Naive thymus-derived CD8-positive, alpha-beta T cell (primary cell): ENCODE data around the gene MAML2. TPM values are rescaled to one million over a fixed set of nuclear protein-coding genes. Genes with fewer than 3 reads are reported as not detected.

Experiments used
- ATAC-seq, 2 donors: fragments of 150-1000 bp; cut with Tn5 transposase in 1 of 2; sonication (Bioruptor Pico), chemical (Tn5 transposase) in 1 of 2; 1 replicate in 1 of 2; 2 replicates in 1 of 2; pipeline ENCODE4 v1.10.0; 2021; ENCODE audit warnings: mild to moderate bottlenecking in 2 of 2, moderate library complexity in 2 of 2
- POLR2A ChIA-PET: fragments of 350-600 bp; sonication (Branson Sonifier 250); formaldehyde crosslinking; loops from one replicate; lab custom pipeline; 2021; ENCODE audit warnings: antibody characterized with exemption; lab: Charles Lee
- DNase-seq, 10 donors: peaks; one replicate each; pipeline versions ENCODE4 v3.0.0 to v3.0.0-alpha.2; 2020 to 2022
- H3K27ac Mint-ChIP-seq, 10 donors: one replicate each; pipeline ENCODE4 v1.8.0; 2020 to 2022; ENCODE audit warnings: mild to moderate bottlenecking in 10 of 10, mixed read lengths in 10 of 10, moderate library complexity in 4 of 10, inconsistent platforms in 1 of 10
- H3K27me3 Mint-ChIP-seq, 5 donors: one replicate each; pipeline ENCODE4 v1.8.0; 2021 to 2022; ENCODE audit warnings: mixed read lengths in 5 of 5
- H3K36me3 Mint-ChIP-seq, 3 donors: one replicate each; pipeline ENCODE4 v1.8.0; 2020 to 2022; ENCODE audit warnings: mixed read lengths in 3 of 3, mild to moderate bottlenecking in 2 of 3, inconsistent platforms in 1 of 3
- H3K4me1 Mint-ChIP-seq, 4 donors: one replicate each; pipeline ENCODE4 v1.8.0; 2021 to 2022; ENCODE audit warnings: mixed read lengths in 4 of 4
- H3K4me3 Mint-ChIP-seq, 10 donors: one replicate each; pipeline ENCODE4 v1.8.0; 2020 to 2022; ENCODE audit warnings: mild to moderate bottlenecking in 10 of 10, mixed read lengths in 10 of 10, moderate library complexity in 6 of 10, inconsistent platforms in 1 of 10
- H3K9me3 Mint-ChIP-seq, 9 donors: one replicate each; pipeline ENCODE4 v1.8.0; 2020 to 2022; ENCODE audit warnings: mixed read lengths in 9 of 9, mild to moderate bottlenecking in 3 of 9, inconsistent platforms in 1 of 9, moderate library complexity in 1 of 9
- polyA plus RNA-seq, 3 donors: library from polyadenylated mRNA; unstranded; fragments of 300-500 nt; fragmentation: Illumina TruSeq; gene quantifications; one replicate each; pipeline ENCODE4 v1.2.3, GENCODE V29; 2021
- total RNA-seq, 8 experiments: library from RNA in 2 of 8; stranded (reverse) in 2 of 8; gene quantifications; one replicate each; pipeline ENCODE4 v1.2.3 and lab custom pipeline; 2021 to 2026

MAML2 gene
- total and polyA plus RNA-seq, 5 experiments from 2014 or later, result 6.6 to 68.5 (median 33.0) TPM

GRCh38 chr11:96098511-96099241, 244.3 kb downstream of the MAML2 start:
- H3K27ac Mint-ChIP-seq, result peak overlapping the region in 9 of 10 donors; percentile 39 to 91 (median 67)
- POLR2A ChIA-PET, result interaction anchor here (0.6 kb wide), 1 partner anchor 64 kb away, joined by 6 read pairs; no protein-coding TSS in a partner anchor
- DNase-seq, result no peak
- H3K36me3 Mint-ChIP-seq, result peaks cover 0 to 33% (median 7%) of the 10 kb centered on the region in 3 donors
- H3K9me3 Mint-ChIP-seq, result no peaks in the 10 kb centered on the region
- peak overlapping the region in 1 of 10 donors; percentile 37 for H3K4me3 Mint-ChIP-seq
- no peaks in the 10 kb centered on the region for H3K27me3 Mint-ChIP-seq
- no peak for ATAC-seq
- H3K4me1 Mint-ChIP-seq, result peaks cover 32 to 82% (median 60%) of the 10 kb centered on the region in 4 donors

- DNase-seq (no peak), ATAC-seq (no peak)
- Mint-ChIP-seq H3K9me3 (no peaks in the 10 kb centered on the region), H3K4me1 (peaks cover 30 to 83% (median 62%) of the 10 kb centered on the region in 4 donors), H3K27ac (peak overlapping the region; percentile 1 to 85 (median 60)), H3K4me3 (no peak overlapping the region), H3K36me3 (peaks cover 0 to 40% (median 5%) of the 10 kb centered on the region in 3 donors), H3K27me3 (no peaks in the 10 kb centered on the region)
- POLR2A ChIA-PET, result no interaction called here
Observed at GRCh38 chr11:96097844-96098421, 245.1 kb downstream of the MAML2 start.

- DNase-seq (no peak), ATAC-seq (no peak)
- Mint-ChIP-seq H3K27me3 (no peaks in the 10 kb centered on the region), H3K4me1 (peaks cover 37 to 87% (median 75%) of the 10 kb centered on the region in 4 donors), H3K9me3 (no peaks in the 10 kb centered on the region), H3K4me3 (peak overlapping the region in 1 of 10 donors; percentile 12), H3K27ac (peak overlapping the region; percentile 35 to 94 (median 74)), H3K36me3 (peaks cover 4 to 51% (median 8%) of the 10 kb centered on the region in 3 donors)
- POLR2A ChIA-PET, result interaction anchor here (0.9 kb wide), 1 partner anchor 9 kb away, joined by 3 read pairs; no protein-coding TSS in a partner anchor
Observed at GRCh38 chr11:96096360-96096759, 246.6 kb downstream of the MAML2 start.

- no peak for DNase-seq
- H3K27ac Mint-ChIP-seq, result peak overlapping the region in 9 of 10 donors; percentile 15 to 94 (median 73)
- no peak overlapping the region for H3K4me3 Mint-ChIP-seq
- POLR2A ChIA-PET, result no interaction called here
- no peaks in the 10 kb centered on the region for H3K27me3 Mint-ChIP-seq
- H3K9me3 Mint-ChIP-seq, result no peaks in the 10 kb centered on the region
- H3K4me1 Mint-ChIP-seq, result peaks cover 40 to 87% (median 78%) of the 10 kb centered on the region in 4 donors
- H3K36me3 Mint-ChIP-seq, result peaks cover 4 to 51% (median 5%) of the 10 kb centered on the region in 3 donors
- no peak for ATAC-seq
Observed at GRCh38 chr11:96095884-96096303, 247.1 kb downstream of the MAML2 start.

- peaks cover 42 to 87% (median 80%) of the 10 kb centered on the region in 4 donors for H3K4me1 Mint-ChIP-seq
- POLR2A ChIA-PET, result interaction anchor here (1.7 kb wide), 1 partner anchor 13 kb away, joined by 6 read pairs; no protein-coding TSS in a partner anchor
- no peak for ATAC-seq
Observed at GRCh38 chr11:96094156-96094555, 248.8 kb downstream of the MAML2 start.

GRCh38 chr11:96092511-96092910, 250.5 kb downstream of the MAML2 start:
- Mint-ChIP-seq H3K4me1 (peaks cover 41 to 89% (median 84%) of the 10 kb centered on the region in 4 donors), H3K36me3 (peaks cover 4 to 61% (median 15%) of the 10 kb centered on the region in 3 donors), H3K9me3 (no peaks in the 10 kb centered on the region), H3K27me3 (no peaks in the 10 kb centered on the region), H3K27ac (peak overlapping the region in 9 of 10 donors; percentile 6 to 93 (median 80)), H3K4me3 (peak overlapping the region in 1 of 10 donors; percentile 29)
- POLR2A ChIA-PET, result interaction anchor here (1.0 to 1.6 kb wide), 3 partner anchors 9 to 251 kb away, joined by 3 to 7 read pairs (median 3); partner anchors contain the start of gene MAML2
- DNase-seq (no peak), ATAC-seq (no peak)

More at GRCh38 chr11:96094156-96094555, 248.8 kb downstream of the MAML2 start:
- Mint-ChIP-seq H3K9me3 (no peaks in the 10 kb centered on the region), H3K4me3 (no peak overlapping the region), H3K27ac (peak overlapping the region in 9 of 10 donors; percentile 10 to 85 (median 46)), H3K36me3 (peaks cover 4 to 54% (median 8%) of the 10 kb centered on the region in 3 donors), H3K27me3 (no peaks in the 10 kb centered on the region)
- DNase-seq, result no peak

DNA sequence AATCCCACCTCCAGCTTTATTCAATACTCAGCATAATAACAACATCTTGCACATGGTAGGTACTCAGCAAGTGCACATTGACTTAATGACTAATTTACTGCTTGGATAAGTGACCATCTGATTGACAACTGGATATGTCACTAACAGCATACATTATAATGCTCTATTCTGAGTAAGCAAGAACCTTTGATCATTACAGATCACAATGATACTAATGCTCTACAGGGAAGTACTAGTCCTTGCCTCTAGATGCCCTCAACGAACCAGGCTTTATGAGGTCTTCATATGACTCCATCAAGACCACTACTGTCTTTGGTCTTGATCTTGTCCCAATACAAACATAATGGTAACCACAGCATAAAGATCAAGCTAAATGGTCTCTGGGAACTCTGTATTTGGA, 251.5 kb downstream of the MAML2 start:
- DNase-seq (peak in 6 of 10 donors; percentile 4 to 65 (median 34)), ATAC-seq (peak; percentile 80 to 90)
- H3K36me3 Mint-ChIP-seq, result peaks cover 4 to 62% (median 15%) of the 10 kb centered on the region in 3 donors
- peaks cover 34 to 90% (median 84%) of the 10 kb centered on the region in 4 donors for H3K4me1 Mint-ChIP-seq
- H3K9me3 Mint-ChIP-seq, result no peaks in the 10 kb centered on the region
- no peaks in the 10 kb centered on the region for H3K27me3 Mint-ChIP-seq
- H3K4me3 Mint-ChIP-seq, result peak overlapping the region in 1 of 10 donors; percentile 7
- POLR2A ChIA-PET, result interaction anchor here (0.8 to 1.4 kb wide), 2 partner anchors 116 to 252 kb away, joined by 3 to 7 read pairs; partner anchors contain the start of gene MAML2
- peak overlapping the region in 8 of 10 donors; percentile 2 to 93 (median 86) for H3K27ac Mint-ChIP-seq

DNA sequence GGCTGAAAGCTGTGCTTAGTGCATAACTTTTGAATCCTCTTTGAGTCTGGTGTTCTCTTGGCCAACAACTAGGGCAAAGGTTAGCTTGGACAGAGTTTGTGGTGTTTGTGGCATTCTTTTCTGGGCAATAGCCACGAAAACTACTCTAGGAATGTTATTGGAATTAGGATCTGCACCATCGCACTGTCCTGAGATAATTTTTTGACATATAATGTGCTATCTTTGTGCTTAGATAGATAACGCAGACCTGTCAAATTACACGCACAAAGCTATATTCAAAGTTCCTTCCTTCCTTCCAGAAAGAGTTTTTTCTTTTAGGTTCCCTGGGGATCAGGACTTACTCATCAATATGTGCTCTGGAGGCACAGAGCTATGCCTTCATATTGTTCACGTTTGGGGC, 252.3 kb downstream of the MAML2 start:
- POLR2A ChIA-PET, result no interaction called here
- Mint-ChIP-seq H3K4me3 (peak overlapping the region in 1 of 10 donors; percentile 12), H3K9me3 (no peaks in the 10 kb centered on the region), H3K4me1 (peaks cover 32 to 87% (median 79%) of the 10 kb centered on the region in 4 donors), H3K27me3 (no peaks in the 10 kb centered on the region), H3K27ac (peak overlapping the region in 1 of 10 donors; percentile 43), H3K36me3 (peaks cover 4 to 62% (median 15%) of the 10 kb centered on the region in 3 donors)
- DNase-seq (no peak), ATAC-seq (no peak)

GRCh38 chr11:96088914-96089313, 254.1 kb downstream of the MAML2 start:
- POLR2A ChIA-PET, result interaction anchor here (0.6 to 1.2 kb wide), 2 partner anchors 74 to 254 kb away, joined by 4 to 10 read pairs; partner anchors contain the start of gene MAML2
- no peak for DNase-seq
- Mint-ChIP-seq H3K36me3 (peaks cover 4 to 65% (median 19%) of the 10 kb centered on the region in 3 donors), H3K9me3 (no peaks in the 10 kb centered on the region), H3K4me3 (no peak overlapping the region), H3K27ac (peak overlapping the region in 5 of 10 donors; percentile 7 to 61 (median 9)), H3K27me3 (no peaks in the 10 kb centered on the region), H3K4me1 (peaks cover 28 to 77% (median 70%) of the 10 kb centered on the region in 4 donors)
- no peak for ATAC-seq

GRCh38 chr11:96086111-96086510, 256.9 kb downstream of the MAML2 start:
- Mint-ChIP-seq H3K27ac (peak overlapping the region in 3 of 10 donors; percentile 15 to 49 (median 26)), H3K27me3 (no peaks in the 10 kb centered on the region), H3K36me3 (peaks cover 0 to 37% (median 14%) of the 10 kb centered on the region in 3 donors), H3K4me3 (no peak overlapping the region), H3K4me1 (peaks cover 14 to 49% (median 43%) of the 10 kb centered on the region in 4 donors), H3K9me3 (no peaks in the 10 kb centered on the region)
- ATAC-seq (no peak), DNase-seq (no peak)
- POLR2A ChIA-PET, result no interaction called here

- DNase-seq, result no peak
- peak overlapping the region in 1 of 10 donors; percentile 39 for H3K4me3 Mint-ChIP-seq
Observed at GRCh38 chr11:96085319-96085930, 257.6 kb downstream of the MAML2 start.

More at GRCh38 chr11:96085319-96085930, 257.6 kb downstream of the MAML2 start:
- POLR2A ChIA-PET, result no interaction called here
- Mint-ChIP-seq H3K9me3 (no peaks in the 10 kb centered on the region), H3K27ac (peak overlapping the region in 4 of 10 donors; percentile 21 to 76 (median 43)), H3K27me3 (no peaks in the 10 kb centered on the region), H3K4me1 (peaks cover 17 to 52% (median 44%) of the 10 kb centered on the region in 4 donors), H3K36me3 (peaks cover 0 to 32% (median 14%) of the 10 kb centered on the region in 3 donors)
- ATAC-seq, result no peak
